GM12873 (cell line): ENCODE measurements around the gene CDC42SE2.

ENCODE experiments used
- CTCF ChIP-seq: IDR thresholded peaks from 2 replicates; pipeline ENCODE4 v1.5.1; 2012; ENCODE audit warnings: low read depth, mild to moderate bottlenecking, moderate library complexity, low read length, control low read depth; ENCODE audit not compliant: insufficient read depth; ENCODE audit errors: missing control alignments

CDC42SE2 gene

GRCh38 chr5:131274326-131275063 is 10.6 kb downstream of the CDC42SE2 start:
- TF ChIP-seq CTCF: no peak

GRCh38 chr5:131276072-131276471 is 12.2 kb downstream of the CDC42SE2 start:
- TF ChIP-seq CTCF: no peak

GRCh38 chr5:131277447-131277846 is 13.6 kb downstream of the CDC42SE2 start:
- TF ChIP-seq CTCF: no peak

- TF ChIP-seq CTCF: no peak
These were observed 14.3 kb downstream of the CDC42SE2 start for GRCh38 chr5:131277875-131278740.

GRCh38 chr5:131279204-131279603 is 15.4 kb downstream of the CDC42SE2 start:
- no peak for TF ChIP-seq CTCF

- no peak for TF ChIP-seq CTCF
These were observed 16.6 kb downstream of the CDC42SE2 start for GRCh38 chr5:131280417-131280816.

GRCh38 chr5:131281133-131281867 is 17.4 kb downstream of the CDC42SE2 start:
- no peak for TF ChIP-seq CTCF
